PFSK-1 (cell line): ENCODE measurements around the gene SLC6A9.

Experiments
- POLR2AphosphoS5 ChIP-seq: IDR thresholded peaks from 2 replicates; pipeline ENCODE4 v1.6.1; 2012; ENCODE audit warnings: low read depth, mild to moderate bottlenecking, control low read depth, low read length, moderate library complexity
- SIN3A ChIP-seq: IDR thresholded peaks from 2 replicates; pipeline ENCODE4 v1.6.1; 2012; ENCODE audit warnings: mild to moderate bottlenecking, low read length, moderate library complexity, borderline replicate concordance; ENCODE audit not compliant: insufficient read depth
- TAF1 ChIP-seq: IDR thresholded peaks from 2 replicates; pipeline ENCODE4 v1.6.1; 2012; ENCODE audit warnings: low read length, control low read depth, borderline replicate concordance; ENCODE audit not compliant: insufficient read depth

- TF ChIP-seq TAF1, result no peak
- no peak for TF ChIP-seq POLR2AphosphoS5
- TF ChIP-seq SIN3A, result no peak
These were observed 18.9 kb downstream of the SLC6A9 start for GRCh38 chr1:44012404-44012803.
